ENCODE results near the gene RGS9.

GRCh38 chr17:65131240-65131639, 5.9 kb upstream of the RGS9 start:
- no peak for TF ChIP-seq CTCF (conservative IDR thresholded peaks at IDR 0.05; ENCODE audit: low read depth, low read length)
- TF ChIP-seq EZH2 (IDR thresholded peaks at IDR 0.05; ENCODE audit: borderline replicate concordance, low read depth, low read length, poor library complexity, severe bottlenecking) = no peak
